Heart left ventricle (tissue), 16 donors: ENCODE data around the gene VDAC1. TPM values are rescaled to one million over a fixed set of nuclear protein-coding genes. Genes with fewer than 3 reads are reported as not detected.

Experiments
- ATAC-seq, 4 donors: fragments of 200-7000 bp; cut with Tn5 transposase; one replicate each; pipeline ENCODE4 v1.9.1; 2020 to 2022; ENCODE audit warnings: moderate library complexity in 4 of 4, mild to moderate bottlenecking in 3 of 4, moderate number of reproducible peaks in 1 of 4
- DNase-seq, 5 donors: peaks; one replicate each; pipeline ENCODE4 v3.0.0-alpha.2; 2020
- H3K27ac ChIP-seq, 12 donors: fragments of 200-600 bp; sonication (generic) in 4 of 12; one replicate each; pipeline versions ENCODE4 v1.5.0 to v1.8.0; 2016 to 2022; ENCODE audit warnings: mild to moderate bottlenecking in 2 of 12
- H3K27me3 ChIP-seq, 9 donors: fragments of 200-600 bp; sonication (generic) in 2 of 9; one replicate each; pipeline versions ENCODE4 v1.5.1 to v1.8.0; 2016 to 2022; ENCODE audit warnings: mild to moderate bottlenecking in 3 of 9
- H3K36me3 ChIP-seq, 9 donors: fragments of 200-600 bp; sonication (generic) in 2 of 9; one replicate each; pipeline versions ENCODE4 v1.5.0 to v1.8.0; 2018 to 2022; ENCODE audit warnings: mild to moderate bottlenecking in 2 of 9
- H3K4me1 ChIP-seq, 12 donors: fragments of 200-600 bp; sonication (generic) in 4 of 12; one replicate each; pipeline versions ENCODE4 v1.5.0 to v1.8.0; 2016 to 2022; ENCODE audit warnings: mild to moderate bottlenecking in 3 of 12
- H3K4me3 ChIP-seq, 12 donors: fragments of 200-600 bp; sonication (generic) in 4 of 12; one replicate each; pipeline versions ENCODE4 v1.5.0 to v1.8.0; 2017 to 2022; ENCODE audit warnings: mild to moderate bottlenecking in 9 of 12, moderate library complexity in 4 of 12
- H3K9me3 ChIP-seq, 12 donors: fragments of 200-600 bp; sonication (generic) in 4 of 12; one replicate each; pipeline versions ENCODE4 v1.5.0 to v1.8.0; 2016 to 2022; ENCODE audit warnings: mild to moderate bottlenecking in 1 of 12
- POLR2A ChIP-seq, 2 donors: fragments of 450-650 bp; IDR thresholded peaks; one replicate each; pipeline ENCODE4 v1.6.1; 2017; ENCODE audit warnings: antibody characterized with exemption in 2 of 2, mild to moderate bottlenecking in 2 of 2, moderate library complexity in 2 of 2
- WGBS, 4 donors: extraction: QIAGEN DNeasy Blood & Tissue Kit in 2 of 4; methylation state at CpG; one replicate each; pipeline versions ENCODE4 v1.1.5 to v1.1.7; 2013 to 2018; 5-methylcytosine and 5-hydroxymethylcytosine counted together
- intact Hi-C, 10 donors: fragments of 100-400 bp; cut with DNase I; formaldehyde crosslinking; loops; one replicate each; pipeline versions ENCODE4 v1.11.1 to v1.14.2; 2022
- polyA plus RNA-seq, 2 donors: library from polyadenylated mRNA; stranded (reverse); fragments of 200-250 nt; gene quantifications; one replicate each; pipeline ENCODE4 v1.2.3, GENCODE V29; 2013
- total RNA-seq, 9 donors: library from RNA; depleted of rRNA in 2 of 9; stranded (reverse); fragments of >200 nt in 2 of 9; fragmentation: NEBNext Ultra II Directional in 3 of 9; extraction: Animal tissue kit (Norgen Biotek cat#: 25700) in 3 of 9; gene quantifications; one replicate each; pipeline versions ENCODE4 v1.1.0 to v1.2.4, GENCODE V29; 2016 to 2023
- TF ChIP-seq, protein P1 (sequence below), 12 donors: fragments of 200-600 bp; sonication (generic) in 4 of 12; IDR thresholded peaks; one replicate each; pipeline versions ENCODE4 v1.5.0 to v1.8.0; 2018 to 2022; ENCODE audit warnings: antibody characterized with exemption in 12 of 12, mild to moderate bottlenecking in 5 of 12
- donor health status: ischemic (EF 13 %, LVEDD 7.1; RV severe dilation, severe dysfunction).
- donor health status: healthy with polysubstance abuse.
- donor health status: DM: no; HTN: yes; CAD: no.
- donor health status: DM: no; HTN: no; CAD: no.
- donor health status: ischemic (EF 25% LVEDD 6.9; RV normal size, moderate dysfunction).
- donor health status: ischemic (EF 25% LVEDD 5.7; RV mildly dilated, moderate dysfunction).
- donor health status: healthy.
- donor health status: DM: yes; HTN: yes; CAD: no.
- donor health status: ischemic (EF 35%, LVEDD 5.7; RV mildly dilated, moderate dysfunction).
- donor health status: nonischemic (EF 11% LVEDD 7.7; RV severe dilation, severe dysfunction).
- donor health status: DM: yes; HTN: yes; CAD: no.
- donor health status: PGD.
- donor health status: ischemic (EF 29% LVEDD 5.4; RV normal size, mild dysfunction).
- donor health status: nonischemic (EF 23%, LVEDD 6.1; RV moderate dilation, normal function).

VDAC1 gene
- total and polyA plus RNA-seq, 11 donors = 379 to 596 (median 442) TPM

GRCh38 chr5:133935667-133935940, 69.2 kb downstream of the VDAC1 start:
- Histone ChIP-seq H3K27me3 (no peaks in the 10 kb centered on the region), H3K27ac (no peak overlapping the region), H3K36me3 (no peaks in the 10 kb centered on the region), H3K9me3 (no peaks in the 10 kb centered on the region), H3K4me1 (peaks cover 0 to 24% (median 0%) of the 10 kb centered on the region in 12 donors), H3K4me3 (no peak overlapping the region)
- TF ChIP-seq, protein P1, sequence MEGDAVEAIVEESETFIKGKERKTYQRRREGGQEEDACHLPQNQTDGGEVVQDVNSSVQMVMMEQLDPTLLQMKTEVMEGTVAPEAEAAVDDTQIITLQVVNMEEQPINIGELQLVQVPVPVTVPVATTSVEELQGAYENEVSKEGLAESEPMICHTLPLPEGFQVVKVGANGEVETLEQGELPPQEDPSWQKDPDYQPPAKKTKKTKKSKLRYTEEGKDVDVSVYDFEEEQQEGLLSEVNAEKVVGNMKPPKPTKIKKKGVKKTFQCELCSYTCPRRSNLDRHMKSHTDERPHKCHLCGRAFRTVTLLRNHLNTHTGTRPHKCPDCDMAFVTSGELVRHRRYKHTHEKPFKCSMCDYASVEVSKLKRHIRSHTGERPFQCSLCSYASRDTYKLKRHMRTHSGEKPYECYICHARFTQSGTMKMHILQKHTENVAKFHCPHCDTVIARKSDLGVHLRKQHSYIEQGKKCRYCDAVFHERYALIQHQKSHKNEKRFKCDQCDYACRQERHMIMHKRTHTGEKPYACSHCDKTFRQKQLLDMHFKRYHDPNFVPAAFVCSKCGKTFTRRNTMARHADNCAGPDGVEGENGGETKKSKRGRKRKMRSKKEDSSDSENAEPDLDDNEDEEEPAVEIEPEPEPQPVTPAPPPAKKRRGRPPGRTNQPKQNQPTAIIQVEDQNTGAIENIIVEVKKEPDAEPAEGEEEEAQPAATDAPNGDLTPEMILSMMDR (IDR thresholded peaks at IDR 0.05) = no peak
- intact Hi-C loops = loop anchor here in 2 of 10 donors (10.0 kb wide), 2 partner anchors 181 to 511 kb away; no protein-coding TSS in a partner anchor
- DNase-seq (no peak), ATAC-seq (no peak)
- WGBS, 4 donors = 87 to 92% (median 89%) methylated on average over 5 of the region's 5 CpGs

GRCh38 chr5:133934822-133935666, 69.7 kb downstream of the VDAC1 start:
- H3K4me1 ChIP-seq = peaks cover 0 to 30% (median 0%) of the 10 kb centered on the region in 12 donors
- H3K4me3 ChIP-seq = no peak overlapping the region
- H3K27ac ChIP-seq = no peak overlapping the region
- H3K27me3 ChIP-seq = no peaks in the 10 kb centered on the region
- WGBS, 4 donors = 65 to 75% (median 70%) methylated on average over 5 of the region's 5 CpGs
- DNase-seq (no peak), ATAC-seq (peak in 1 of 4 donors; percentile 25)
- H3K36me3 ChIP-seq = no peaks in the 10 kb centered on the region
- TF ChIP-seq POLR2A (IDR thresholded peaks at IDR 0.05) = no peak
- TF ChIP-seq, protein P1 (IDR thresholded peaks at IDR 0.05) = no peak
- intact Hi-C loops = loop anchor here in 2 of 10 donors (10.0 kb wide), 2 partner anchors 180 to 510 kb away; no protein-coding TSS in a partner anchor
- H3K9me3 ChIP-seq = no peaks in the 10 kb centered on the region

- 63 to 88% (median 83%) methylated on average over 5 of the region's 5 CpGs for WGBS, 4 donors
- H3K4me3 ChIP-seq = no peak overlapping the region
- ATAC-seq = no peak
- no peaks in the 10 kb centered on the region for H3K9me3 ChIP-seq
- intact Hi-C loops = loop anchor here in 2 of 10 donors (10.0 kb wide), 2 partner anchors 180 to 510 kb away; no protein-coding TSS in a partner anchor
- no peak for DNase-seq
- TF ChIP-seq, protein P1 (IDR thresholded peaks at IDR 0.05) = no peak
- TF ChIP-seq POLR2A (IDR thresholded peaks at IDR 0.05) = no peak
- no peak overlapping the region for H3K27ac ChIP-seq
- H3K4me1 ChIP-seq = peaks cover 0 to 34% (median 0%) of the 10 kb centered on the region in 12 donors
- H3K27me3 ChIP-seq = no peaks in the 10 kb centered on the region
- no peaks in the 10 kb centered on the region for H3K36me3 ChIP-seq
Observed at GRCh38 chr5:133934311-133934710, 70.5 kb downstream of the VDAC1 start.

- H3K4me3 ChIP-seq = no peak overlapping the region
- ATAC-seq (no peak), DNase-seq (no peak)
- H3K27ac ChIP-seq = no peak overlapping the region
- TF ChIP-seq, protein P1 (IDR thresholded peaks at IDR 0.05) = no peak
- no peak for TF ChIP-seq POLR2A (IDR thresholded peaks at IDR 0.05)
- H3K27me3 ChIP-seq = no peaks in the 10 kb centered on the region
- H3K4me1 ChIP-seq = peaks cover 0 to 34% (median 0%) of the 10 kb centered on the region in 12 donors
- H3K36me3 ChIP-seq = no peaks in the 10 kb centered on the region
- no peaks in the 10 kb centered on the region for H3K9me3 ChIP-seq
- 85 to 93% (median 90%) methylated on average over 12 of the region's 12 CpGs for WGBS, 4 donors
- intact Hi-C loops = loop anchor here in 2 of 10 donors (10.0 kb wide), 2 partner anchors 179 to 509 kb away; no protein-coding TSS in a partner anchor
Observed at GRCh38 chr5:133933670-133934295, 71.0 kb downstream of the VDAC1 start.
